Parathyroid adenoma (tissue), 2 donors: ENCODE data around the gene RPUSD1.

Experiments
- H2AFZ ChIP-seq: fragments of 300-600 bp; sonication (generic); one replicate; pipeline ENCODE4 v1.7.0; 2017; ENCODE audit warnings: antibody characterized with exemption, mild to moderate bottlenecking
- H3K27ac ChIP-seq: fragments of 300-600 bp; sonication (generic); one replicate; pipeline ENCODE4 v1.7.0; 2017
- H3K27me3 ChIP-seq: fragments of 300-600 bp; sonication (generic); one replicate; pipeline ENCODE4 v1.7.0; 2017; ENCODE audit warnings: low read length; ENCODE audit not compliant: control insufficient read depth, insufficient read depth
- H3K36me3 ChIP-seq: fragments of 300-600 bp; sonication (generic); one replicate; pipeline ENCODE4 v1.7.0; 2017; ENCODE audit warnings: low read length; ENCODE audit not compliant: control insufficient read depth, insufficient read depth
- H3K4me1 ChIP-seq: fragments of 300-600 bp; sonication (generic); one replicate; pipeline ENCODE4 v1.7.0; 2017; ENCODE audit warnings: control low read depth
- H3K4me2 ChIP-seq: fragments of 300-600 bp; sonication (generic); one replicate; pipeline ENCODE4 v1.7.0; 2017; ENCODE audit warnings: low read length
- H3K4me3 ChIP-seq: fragments of 300-600 bp; sonication (generic); one replicate; pipeline ENCODE4 v1.7.0; 2017; ENCODE audit warnings: low read depth, low read length
- H3K79me2 ChIP-seq: fragments of 300-600 bp; sonication (generic); one replicate; pipeline ENCODE4 v1.7.0; 2017; ENCODE audit warnings: control low read depth
- H3K9ac ChIP-seq: fragments of 300-600 bp; sonication (generic); one replicate; pipeline ENCODE4 v1.7.0; 2017; ENCODE audit warnings: mild to moderate bottlenecking
- H3K9me3 ChIP-seq: fragments of 300-600 bp; sonication (generic); one replicate; pipeline ENCODE4 v1.7.0; 2017; ENCODE audit warnings: low read length; ENCODE audit not compliant: control insufficient read depth
- CTCF ChIP-seq: fragments of 300-600 bp; sonication (generic); IDR thresholded peaks from one replicate; pipeline ENCODE4 v1.7.0; 2017; ENCODE audit warnings: antibody characterized with exemption, mild to moderate bottlenecking
- donor health status: primary hyperparathyroidism.

Gene RPUSD1

GRCh38 chr16:763369-764183, 24.6 kb downstream of the RPUSD1 start:
- H3K27ac ChIP-seq, result no peak overlapping the region
- no peaks in the 10 kb centered on the region for H3K27me3 ChIP-seq
- no peaks in the 10 kb centered on the region for H3K79me2 ChIP-seq
- H3K4me2 ChIP-seq, result no peak overlapping the region
- no peaks in the 10 kb centered on the region for H3K36me3 ChIP-seq
- no peak for TF ChIP-seq CTCF
- no peaks in the 10 kb centered on the region for H3K9me3 ChIP-seq
- H3K4me3 ChIP-seq, result no peak overlapping the region
- no peaks in the 10 kb centered on the region for H3K4me1 ChIP-seq
- H2AFZ ChIP-seq, result no peak overlapping the region
- no peak overlapping the region for H3K9ac ChIP-seq

- no peak overlapping the region for H3K27ac ChIP-seq
- H3K9me3 ChIP-seq, result no peaks in the 10 kb centered on the region
- no peaks in the 10 kb centered on the region for H3K79me2 ChIP-seq
- no peaks in the 10 kb centered on the region for H3K27me3 ChIP-seq
- no peak overlapping the region for H3K4me2 ChIP-seq
- no peak overlapping the region for H3K9ac ChIP-seq
- no peaks in the 10 kb centered on the region for H3K4me1 ChIP-seq
- H3K36me3 ChIP-seq, result no peaks in the 10 kb centered on the region
- H2AFZ ChIP-seq, result no peak overlapping the region
- no peak overlapping the region for H3K4me3 ChIP-seq
- TF ChIP-seq CTCF, result no peak
These were observed 25.4 kb downstream of the RPUSD1 start for GRCh38 chr16:762595-763268.

GRCh38 chr16:761625-762513, 26.3 kb downstream of the RPUSD1 start:
- Histone ChIP-seq H3K4me1 (no peaks in the 10 kb centered on the region), H3K9ac (no peak overlapping the region), H3K79me2 (no peaks in the 10 kb centered on the region), H2AFZ (no peak overlapping the region), H3K27ac (no peak overlapping the region), H3K36me3 (no peaks in the 10 kb centered on the region), H3K9me3 (no peaks in the 10 kb centered on the region), H3K4me2 (no peak overlapping the region), H3K27me3 (no peaks in the 10 kb centered on the region), H3K4me3 (no peak overlapping the region)
- TF ChIP-seq CTCF, result no peak

GRCh38 chr16:760545-761343, 27.4 kb downstream of the RPUSD1 start, which contains the start of gene MSLN:
TSS of gene MSLN (plus strand) at chr16:760734. CDS start at chr16:762681, 1,947 bp downstream.
- no peak for TF ChIP-seq CTCF

More at GRCh38 chr16:760545-761343, 27.4 kb downstream of the RPUSD1 start, which contains the start of gene MSLN:
- H3K4me3 ChIP-seq, result no peak within 1 kb of the TSS
- H3K9me3 ChIP-seq, result no peaks in the 10 kb centered on the region
- H3K4me1 ChIP-seq, result no peaks in the 10 kb centered on the region
- H3K36me3 ChIP-seq, result no peaks in the 10 kb centered on the region
- no peak within 1 kb of the TSS for H2AFZ ChIP-seq
- no peak within 1 kb of the TSS for H3K27ac ChIP-seq
- no peaks in the 10 kb centered on the region for H3K79me2 ChIP-seq
- H3K27me3 ChIP-seq, result no peaks in the 10 kb centered on the region
- no peak within 1 kb of the TSS for H3K9ac ChIP-seq
- no peak within 1 kb of the TSS for H3K4me2 ChIP-seq
